ENCODE results near the gene CELSR3.

The CELSR3 gene

GRCh38 chr3:48664929-48665328 lies 2.2 kb upstream of the CELSR3 start:
- peaks cover 14 to 21% of the 10 kb centered on the region in 2 experiments for H3K4me1 ChIP-seq (ENCODE audit: control insufficient read depth in 1 of 2, insufficient read depth in 1 of 2, low read depth in 1 of 2, low read length in 1 of 2)
- no peak overlapping the region for H3K4me3 ChIP-seq (ENCODE audit: low read depth in 1 of 2, low read length in 1 of 2)
- no peaks in the 10 kb centered on the region for H3K36me3 ChIP-seq
- TF ChIP-seq, protein P1, sequence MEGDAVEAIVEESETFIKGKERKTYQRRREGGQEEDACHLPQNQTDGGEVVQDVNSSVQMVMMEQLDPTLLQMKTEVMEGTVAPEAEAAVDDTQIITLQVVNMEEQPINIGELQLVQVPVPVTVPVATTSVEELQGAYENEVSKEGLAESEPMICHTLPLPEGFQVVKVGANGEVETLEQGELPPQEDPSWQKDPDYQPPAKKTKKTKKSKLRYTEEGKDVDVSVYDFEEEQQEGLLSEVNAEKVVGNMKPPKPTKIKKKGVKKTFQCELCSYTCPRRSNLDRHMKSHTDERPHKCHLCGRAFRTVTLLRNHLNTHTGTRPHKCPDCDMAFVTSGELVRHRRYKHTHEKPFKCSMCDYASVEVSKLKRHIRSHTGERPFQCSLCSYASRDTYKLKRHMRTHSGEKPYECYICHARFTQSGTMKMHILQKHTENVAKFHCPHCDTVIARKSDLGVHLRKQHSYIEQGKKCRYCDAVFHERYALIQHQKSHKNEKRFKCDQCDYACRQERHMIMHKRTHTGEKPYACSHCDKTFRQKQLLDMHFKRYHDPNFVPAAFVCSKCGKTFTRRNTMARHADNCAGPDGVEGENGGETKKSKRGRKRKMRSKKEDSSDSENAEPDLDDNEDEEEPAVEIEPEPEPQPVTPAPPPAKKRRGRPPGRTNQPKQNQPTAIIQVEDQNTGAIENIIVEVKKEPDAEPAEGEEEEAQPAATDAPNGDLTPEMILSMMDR (IDR thresholded peaks at IDR 0.05): no peak
- H3K27me3 ChIP-seq: peaks cover 48% of the 10 kb centered on the region
- H3K9me3 ChIP-seq: no peaks in the 10 kb centered on the region
- H3K27ac ChIP-seq: no peak overlapping the region

GRCh38 chr3:48664313-48664644 lies 1.6 kb upstream of the CELSR3 start:
- peak overlapping the region; percentile 68 to 73 for H3K4me3 ChIP-seq (ENCODE audit: low read depth in 1 of 2, low read length in 1 of 2)

GRCh38 chr3:48663489-48664312 lies 1.0 kb upstream of the CELSR3 start:
- H3K27ac ChIP-seq: no peak overlapping the region
- H3K4me3 ChIP-seq (ENCODE audit: low read depth in 1 of 2, low read length in 1 of 2): peak overlapping the region; percentile 68 to 73
- no peaks in the 10 kb centered on the region for H3K9me3 ChIP-seq
- no peaks in the 10 kb centered on the region for H3K36me3 ChIP-seq
- H3K27me3 ChIP-seq: peaks cover 61% of the 10 kb centered on the region
- H3K4me1 ChIP-seq (ENCODE audit: control insufficient read depth in 1 of 2, insufficient read depth in 1 of 2, low read depth in 1 of 2, low read length in 1 of 2): peaks cover 14 to 21% of the 10 kb centered on the region in 2 experiments
- TF ChIP-seq, protein P1 (IDR thresholded peaks at IDR 0.05): peak; percentile 73

More at GRCh38 chr3:48664313-48664644, 1.6 kb upstream of the CELSR3 start:
- TF ChIP-seq, protein P1 (IDR thresholded peaks at IDR 0.05): no peak
- Histone ChIP-seq H3K9me3 (no peaks in the 10 kb centered on the region), H3K27me3 (peaks cover 55% of the 10 kb centered on the region), H3K36me3 (no peaks in the 10 kb centered on the region), H3K27ac (no peak overlapping the region), H3K4me1 (ENCODE audit: control insufficient read depth in 1 of 2, insufficient read depth in 1 of 2, low read depth in 1 of 2, low read length in 1 of 2) (peaks cover 14 to 21% of the 10 kb centered on the region in 2 experiments)

DNA sequence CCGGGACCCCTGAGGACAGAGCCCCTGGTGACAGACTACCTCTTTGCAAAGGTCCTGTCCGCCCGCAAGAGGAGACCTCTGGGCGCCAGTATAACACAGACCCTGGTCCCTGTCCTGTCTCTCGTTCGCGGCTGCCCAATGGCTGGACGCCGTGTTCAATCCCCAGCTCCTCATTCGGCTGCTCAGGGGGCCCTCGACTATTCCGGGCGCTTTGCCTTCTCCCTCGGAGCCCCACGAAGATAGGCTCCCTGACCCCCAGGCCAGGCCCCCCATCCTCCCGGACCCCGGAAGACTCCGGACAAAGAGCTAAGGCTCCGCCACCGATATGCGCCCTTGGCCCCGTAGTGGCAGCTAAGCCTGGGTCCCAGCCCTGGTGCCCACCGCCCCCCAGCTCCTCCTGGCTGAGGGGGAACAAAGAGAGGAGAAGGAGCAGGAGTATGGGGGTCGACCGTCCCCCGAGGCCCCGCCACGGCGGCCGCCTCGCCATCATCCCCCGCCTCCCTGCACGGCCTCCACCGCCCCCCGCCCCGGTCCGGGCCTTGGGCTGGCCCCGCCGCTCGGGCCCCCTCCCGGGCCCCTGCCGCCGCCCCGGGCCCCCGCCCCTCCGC lies 437 bp downstream of the CELSR3 start:
- peaks cover 75% of the 10 kb centered on the region for H3K27me3 ChIP-seq
- no peak overlapping the region for H3K27ac ChIP-seq
- no peak overlapping the region for H3K4me3 ChIP-seq (ENCODE audit: low read depth in 1 of 2, low read length in 1 of 2)
- no peaks in the 10 kb centered on the region for H3K36me3 ChIP-seq
- H3K4me1 ChIP-seq (ENCODE audit: control insufficient read depth in 1 of 2, insufficient read depth in 1 of 2, low read depth in 1 of 2, low read length in 1 of 2): peaks cover 15 to 21% of the 10 kb centered on the region in 2 experiments
- TF ChIP-seq, protein P1 (IDR thresholded peaks at IDR 0.05): no peak
- no peaks in the 10 kb centered on the region for H3K9me3 ChIP-seq

DNA sequence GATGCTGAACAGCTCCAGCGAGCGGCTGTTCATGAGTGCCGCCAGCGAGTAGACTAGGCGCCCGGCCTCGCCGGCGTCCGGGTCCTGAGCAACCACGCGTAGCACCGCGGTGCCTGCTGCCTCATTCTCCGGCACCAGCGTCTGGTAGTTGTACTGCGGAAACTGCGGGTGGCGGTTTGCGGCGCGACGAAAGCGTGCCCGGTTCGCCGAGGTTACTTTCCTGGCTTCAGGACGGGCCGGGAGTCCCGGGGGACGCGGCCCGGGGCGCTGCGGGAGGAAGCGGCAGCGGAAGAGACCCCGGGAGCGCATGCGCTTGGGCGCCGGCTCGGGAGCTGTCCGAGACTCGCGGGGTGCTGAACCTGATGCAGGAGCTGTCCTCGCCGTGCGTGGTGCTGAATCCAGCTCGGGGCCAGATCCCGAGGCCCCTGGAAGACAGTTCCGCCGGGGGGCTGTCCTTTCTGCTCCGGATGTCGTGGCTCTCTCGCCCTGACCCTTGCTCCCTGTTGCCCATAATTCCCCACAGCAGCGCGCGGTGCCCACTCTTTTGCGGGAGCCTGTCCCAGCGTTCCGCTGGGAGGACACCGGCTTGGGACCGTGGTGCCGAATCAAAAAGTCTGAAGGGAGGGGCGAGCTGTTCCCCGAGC lies 1.1 kb downstream of the CELSR3 start:
- no peaks in the 10 kb centered on the region for H3K9me3 ChIP-seq
- no peak overlapping the region for H3K27ac ChIP-seq
- H3K36me3 ChIP-seq: no peaks in the 10 kb centered on the region
- peak overlapping the region in 1 of 2 experiments; percentile 28 for H3K4me3 ChIP-seq (ENCODE audit: low read depth in 1 of 2, low read length in 1 of 2)
- peaks cover 82% of the 10 kb centered on the region for H3K27me3 ChIP-seq
- TF ChIP-seq, protein P1 (IDR thresholded peaks at IDR 0.05): no peak
- peaks cover 21 to 25% of the 10 kb centered on the region in 2 experiments for H3K4me1 ChIP-seq (ENCODE audit: control insufficient read depth in 1 of 2, insufficient read depth in 1 of 2, low read depth in 1 of 2, low read length in 1 of 2)
